NB4 (cell line): Measurements from ENCODE around the gene TEF.

Source experiments
- MYC ChIP-seq: IDR thresholded peaks from 2 replicates; pipeline ENCODE4 v1.6.1; 2011; ENCODE audit warnings: low read depth, low read length
- POLR2A ChIP-seq: IDR thresholded peaks from 2 replicates; pipeline ENCODE4 v1.6.1; 2011; ENCODE audit warnings: mild to moderate bottlenecking; ENCODE audit not compliant: insufficient read length; ENCODE audit errors: extremely low read depth
- TF ChIP-seq, protein P1 (sequence below): IDR thresholded peaks from one replicate; pipeline ENCODE4 v1.5.1; 2012; ENCODE audit warnings: low read depth, low read length
- TF ChIP-seq, protein P2 (sequence below): IDR thresholded peaks from 2 replicates; pipeline ENCODE4 v1.6.1; 2011; ENCODE audit warnings: low read depth, low read length

DNA sequence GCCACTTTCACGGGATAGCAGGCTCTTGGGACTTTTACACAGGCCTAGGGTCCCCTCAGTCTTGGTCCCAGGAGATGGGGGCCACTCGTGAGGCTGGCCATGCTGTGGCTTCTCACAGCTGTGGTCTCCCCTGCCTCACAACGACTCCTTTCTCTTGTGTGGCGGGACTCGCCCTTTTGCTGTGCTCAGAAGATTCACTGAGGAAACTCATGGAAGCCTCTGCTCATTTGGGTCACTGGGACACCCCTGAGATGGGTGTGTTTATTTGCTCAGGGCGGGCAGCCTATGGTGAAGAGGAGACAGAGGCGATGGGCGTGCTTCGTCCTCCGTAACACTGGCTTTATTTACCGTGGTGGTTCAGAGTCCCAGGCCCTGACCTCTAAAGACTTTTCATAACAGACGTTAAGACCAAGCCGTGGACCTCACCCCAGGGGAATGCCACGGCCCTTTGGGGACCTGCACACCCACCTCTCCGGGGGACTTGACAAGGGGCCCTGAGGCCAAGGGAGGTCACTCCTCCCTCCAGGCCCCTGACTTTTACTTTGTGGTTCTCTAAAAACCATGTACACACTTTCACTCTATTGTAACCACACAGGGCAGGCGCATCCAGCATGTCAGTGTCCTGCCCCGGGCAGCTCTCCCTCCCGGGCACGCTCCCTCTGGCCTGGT, 15.5 kb downstream of the TEF start:
- TF ChIP-seq POLR2A (no peak), MYC (no peak)
- TF ChIP-seq, protein P1, sequence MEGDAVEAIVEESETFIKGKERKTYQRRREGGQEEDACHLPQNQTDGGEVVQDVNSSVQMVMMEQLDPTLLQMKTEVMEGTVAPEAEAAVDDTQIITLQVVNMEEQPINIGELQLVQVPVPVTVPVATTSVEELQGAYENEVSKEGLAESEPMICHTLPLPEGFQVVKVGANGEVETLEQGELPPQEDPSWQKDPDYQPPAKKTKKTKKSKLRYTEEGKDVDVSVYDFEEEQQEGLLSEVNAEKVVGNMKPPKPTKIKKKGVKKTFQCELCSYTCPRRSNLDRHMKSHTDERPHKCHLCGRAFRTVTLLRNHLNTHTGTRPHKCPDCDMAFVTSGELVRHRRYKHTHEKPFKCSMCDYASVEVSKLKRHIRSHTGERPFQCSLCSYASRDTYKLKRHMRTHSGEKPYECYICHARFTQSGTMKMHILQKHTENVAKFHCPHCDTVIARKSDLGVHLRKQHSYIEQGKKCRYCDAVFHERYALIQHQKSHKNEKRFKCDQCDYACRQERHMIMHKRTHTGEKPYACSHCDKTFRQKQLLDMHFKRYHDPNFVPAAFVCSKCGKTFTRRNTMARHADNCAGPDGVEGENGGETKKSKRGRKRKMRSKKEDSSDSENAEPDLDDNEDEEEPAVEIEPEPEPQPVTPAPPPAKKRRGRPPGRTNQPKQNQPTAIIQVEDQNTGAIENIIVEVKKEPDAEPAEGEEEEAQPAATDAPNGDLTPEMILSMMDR: no peak
- TF ChIP-seq, protein P2, sequence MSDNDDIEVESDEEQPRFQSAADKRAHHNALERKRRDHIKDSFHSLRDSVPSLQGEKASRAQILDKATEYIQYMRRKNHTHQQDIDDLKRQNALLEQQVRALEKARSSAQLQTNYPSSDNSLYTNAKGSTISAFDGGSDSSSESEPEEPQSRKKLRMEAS: no peak
